PC-9 (cell line): ENCODE measurements around the gene USP37. TPM values are rescaled to one million over a fixed set of nuclear protein-coding genes. Genes with fewer than 3 reads are reported as not detected.

Source experiments
- BruUV-seq: library from RNA; stranded (reverse); fragments of 400-500 nt; replicated peaks from 2 replicates; lab custom pipeline; 2021; lab: Mats Ljungman, UMichigan
- CTCF ChIA-PET: fragments of 300-600 bp; sonication (Branson Sonifier 250); formaldehyde crosslinking; loops from one replicate; lab custom pipeline; 2022; ENCODE audit warnings: antibody characterized with exemption; lab: Charles Lee
- POLR2A ChIA-PET: fragments of 300-600 bp; sonication (Branson Sonifier 250); formaldehyde crosslinking; loops from one replicate; lab custom pipeline; 2022; ENCODE audit warnings: antibody characterized with exemption; ENCODE audit not compliant: unreplicated experiment; lab: Charles Lee
- DNase-seq, 2 experiments: peaks; one replicate each; pipeline versions ENCODE4 v3.0.0 to v3.0.0-alpha.2; 2015 to 2022; ENCODE audit warnings: mixed read lengths in 1 of 2
- H2AFZ ChIP-seq: fragments of 200-600 bp; sonication (generic); 2 replicates; pipeline ENCODE4 v1.8.1; 2017; ENCODE audit warnings: antibody characterized with exemption
- H3F3A ChIP-seq: fragments of 200-600 bp; sonication (generic); 2 replicates; pipeline ENCODE4 v1.8.1; 2017; ENCODE audit warnings: antibody characterized with exemption, mild to moderate bottlenecking, low read depth; ENCODE audit not compliant: insufficient read depth
- H3K27ac ChIP-seq: fragments of 200-600 bp; sonication (generic); 2 replicates; pipeline ENCODE4 v1.6.1; 2016; ENCODE audit warnings: mixed run types
- H3K27me3 ChIP-seq: fragments of 200-600 bp; sonication (generic); 2 replicates; pipeline ENCODE4 v1.6.1; 2016; ENCODE audit warnings: low read depth, mixed run types; ENCODE audit not compliant: insufficient read depth
- H3K36me3 ChIP-seq: fragments of 200-600 bp; sonication (generic); 2 replicates; pipeline ENCODE4 v1.6.1; 2016; ENCODE audit warnings: low read depth, mixed run types
- H3K4me1 ChIP-seq: fragments of 200-600 bp; sonication (generic); replicated peaks from 2 replicates; pipeline ENCODE4 v1.6.1; 2016; ENCODE audit warnings: mixed run types; ENCODE audit not compliant: insufficient read depth
- H3K4me2 ChIP-seq: fragments of 200-600 bp; sonication (generic); 2 replicates; pipeline ENCODE4 v1.6.1; 2017; ENCODE audit warnings: mixed run types
- H3K4me3 ChIP-seq: fragments of 200-600 bp; sonication (generic); 2 replicates; pipeline ENCODE4 v1.6.1; 2016; ENCODE audit warnings: mixed run types
- H3K79me2 ChIP-seq: fragments of 200-600 bp; sonication (generic); 2 replicates; pipeline ENCODE4 v1.6.1; 2017; ENCODE audit warnings: low read depth, mixed run types
- H3K9me2 ChIP-seq: fragments of 200-600 bp; sonication (generic); 2 replicates; pipeline ENCODE4 v1.8.1; 2017; ENCODE audit warnings: mild to moderate bottlenecking; ENCODE audit not compliant: insufficient read depth
- H3K9me3 ChIP-seq: fragments of 200-600 bp; sonication (generic); 2 replicates; pipeline ENCODE4 v1.8.1; 2016; ENCODE audit warnings: low read depth; ENCODE audit not compliant: insufficient read depth
- H4K20me1 ChIP-seq: fragments of 200-600 bp; sonication (generic); 2 replicates; pipeline ENCODE4 v1.8.1; 2017; ENCODE audit not compliant: insufficient read depth
- CTCF ChIP-seq: fragments of 200-600 bp; sonication (generic); conservative IDR thresholded peaks from 2 replicates; pipeline ENCODE4 v1.6.1; 2017; ENCODE audit warnings: mixed run types, antibody characterized with exemption, mild to moderate bottlenecking, moderate library complexity
- EZH2 ChIP-seq: fragments of 200-600 bp; sonication (generic); IDR thresholded peaks from 2 replicates; pipeline ENCODE4 v1.8.0; 2017; ENCODE audit warnings: antibody characterized with exemption, low read depth
- intact Hi-C: fragments of 100-400 bp; cut with micrococcal nuclease; formaldehyde crosslinking; loops from one replicate; pipeline ENCODE4 v1.10.0; 2022; ENCODE audit not compliant: unreplicated experiment
- total RNA-seq: library from RNA; stranded (reverse); gene quantifications from 2 replicates; pipeline ENCODE4 v1.2.3, GENCODE V29; 2021

USP37 gene
- total RNA-seq, 1 experiment from 2014 or later, result 15.4 TPM

GRCh38 chr2:218436992-218437391 is 131.2 kb downstream of the USP37 start:
- BruUV-seq, result no TSS peak
- H3K9me2 ChIP-seq, result no peaks in the 10 kb centered on the region
- 0 out of 2 replicates have a peak, but pooled peaks cover 5% of the 10 kb centered on the region for H3K27me3 ChIP-seq
- H3K9me3 ChIP-seq, result no peaks in the 10 kb centered on the region
- TF ChIP-seq CTCF, result no peak
- TF ChIP-seq EZH2, result no peak
- CTCF ChIA-PET, result no interaction called here
- H3K79me2 ChIP-seq, result no peaks in the 10 kb centered on the region
- POLR2A ChIA-PET, result no interaction called here
- DNase-seq, result no peak
- no peaks in the 10 kb centered on the region for H3K4me1 ChIP-seq
- H3F3A ChIP-seq, result no peaks in the 10 kb centered on the region
- intact Hi-C loops, result no loop called here
- no peak overlapping the region for H2AFZ ChIP-seq
- no peak overlapping the region for H3K27ac ChIP-seq
- H3K4me2 ChIP-seq, result no peak overlapping the region
- no peaks in the 10 kb centered on the region for H4K20me1 ChIP-seq
- no peak overlapping the region for H3K4me3 ChIP-seq
- no peaks in the 10 kb centered on the region for H3K36me3 ChIP-seq

- CTCF ChIA-PET, result no interaction called here
- BruUV-seq, result no TSS peak
- TF ChIP-seq CTCF (no peak), EZH2 (no peak)
Observed at GRCh38 chr2:218435003-218435982, 132.9 kb downstream of the USP37 start.

GRCh38 chr2:218434456-218434855 is 133.7 kb downstream of the USP37 start:
- intact Hi-C loops, result no loop called here
- no peak for DNase-seq
- POLR2A ChIA-PET, result no interaction called here
- Histone ChIP-seq H3K4me2 (no peak overlapping the region), H3K27me3 (0 out of 2 replicates have a peak, but pooled peaks cover 5% of the 10 kb centered on the region), H4K20me1 (no peaks in the 10 kb centered on the region), H3K4me1 (no peaks in the 10 kb centered on the region), H3K36me3 (no peaks in the 10 kb centered on the region), H3K79me2 (no peaks in the 10 kb centered on the region), H3F3A (no peaks in the 10 kb centered on the region), H3K4me3 (no peak overlapping the region), H3K27ac (no peak overlapping the region), H3K9me3 (no peaks in the 10 kb centered on the region), H3K9me2 (no peaks in the 10 kb centered on the region), H2AFZ (no peak overlapping the region)
- no TSS peak for BruUV-seq
- TF ChIP-seq EZH2 (no peak), CTCF (no peak)
- CTCF ChIA-PET, result no interaction called here

More at GRCh38 chr2:218435003-218435982, 132.9 kb downstream of the USP37 start:
- Histone ChIP-seq H4K20me1 (no peaks in the 10 kb centered on the region), H3K9me2 (no peaks in the 10 kb centered on the region), H3K79me2 (no peaks in the 10 kb centered on the region), H3K27ac (no peak overlapping the region), H3K4me2 (no peak overlapping the region), H3K27me3 (0 out of 2 replicates have a peak, but pooled peaks cover 5% of the 10 kb centered on the region), H3K36me3 (no peaks in the 10 kb centered on the region), H3K9me3 (no peaks in the 10 kb centered on the region), H3K4me1 (no peaks in the 10 kb centered on the region), H3K4me3 (no peak overlapping the region), H3F3A (no peaks in the 10 kb centered on the region), H2AFZ (no peak overlapping the region)
- no peak for DNase-seq
- intact Hi-C loops, result no loop called here
- POLR2A ChIA-PET, result interaction anchor here (0.6 kb wide), 1 partner anchor 149 kb away, joined by 4 read pairs; no protein-coding TSS in a partner anchor
